GM12878 (cell line): ENCODE results near the gene ADGRG2. TPM values are rescaled to one million over a fixed set of nuclear protein-coding genes. Genes with fewer than 3 reads are reported as not detected.

ENCODE experiments used
- ATAC-seq: fragments of 200-7000 bp; cut with Tn5 transposase; 3 replicates; pipeline ENCODE4 v1.9.1; 2020; ENCODE audit warnings: mild to moderate bottlenecking, moderate library complexity
- BruUV-seq: library from RNA; stranded (reverse); fragments of 400-500 nt; replicated peaks from 2 replicates; lab custom pipeline; 2021; lab: Mats Ljungman, UMichigan
- CTCF ChIA-PET: fragments of 300-600 bp; sonication (Branson Sonifier 250); formaldehyde crosslinking; extraction: SDS; loops from one replicate; lab custom pipeline; 2021; ENCODE audit warnings: inconsistent platforms; lab: Yijun Ruan, JAX
- POLR2A ChIA-PET: fragments of 350-600 bp; formaldehyde crosslinking; extraction: SDS; loops from one replicate; lab custom pipeline; 2021; ENCODE audit warnings: inconsistent platforms; lab: Charles Lee
- RAD21 ChIA-PET: fragments of 300-600 bp; sonication (Branson Sonifier 250); formaldehyde crosslinking; loops from one replicate; lab custom pipeline; 2023; ENCODE audit warnings: antibody characterized with exemption; ENCODE audit not compliant: unreplicated experiment; lab: Charles Lee
- SMC1A ChIA-PET: fragments of 300-600 bp; sonication (Branson Sonifier 250); formaldehyde crosslinking; loops from one replicate; lab custom pipeline; 2023; ENCODE audit not compliant: unreplicated experiment, uncharacterized antibody; lab: Charles Lee
- DNase-seq: peaks from one replicate; pipeline ENCODE4 v3.0.0-alpha.2; 2011; ENCODE audit warnings: low read depth, low spot score
- FAIRE-seq: peaks from 3 replicates; lab custom pipeline; 2011; peaks lifted over from hg19 to GRCh38; lab: Jason Lieb, UNC
- H2AFZ ChIP-seq: 2 replicates; pipeline ENCODE4 v1.6.0; 2011; ENCODE audit warnings: low read depth, low read length, control low read depth; ENCODE audit not compliant: control insufficient read depth
- H3K27ac ChIP-seq: 2 replicates; pipeline ENCODE4 v1.5.1; 2011; ENCODE audit warnings: control low read depth; ENCODE audit not compliant: control insufficient read depth, insufficient read depth
- H3K27me3 ChIP-seq, 2 experiments: replicated peaks in 1 of 2; 2 replicates each; pipeline versions ENCODE4 v1.6.0 to v1.6.1; 2011; ENCODE audit warnings: low read length in 1 of 2; ENCODE audit not compliant: control insufficient read depth in 2 of 2, insufficient read depth in 2 of 2
- H3K36me3 ChIP-seq, 2 experiments: 2 replicates each; pipeline ENCODE4 v1.5.1; 2011; ENCODE audit warnings: low read length in 1 of 2; ENCODE audit not compliant: control insufficient read depth in 2 of 2, insufficient read depth in 2 of 2
- H3K4me1 ChIP-seq: 2 replicates; pipeline ENCODE4 v1.6.1; 2011; ENCODE audit warnings: mild to moderate bottlenecking, low read length, moderate library complexity, mixed read lengths; ENCODE audit not compliant: control insufficient read depth, insufficient read depth
- H3K4me2 ChIP-seq: 2 replicates; pipeline ENCODE4 v1.6.0; 2011; ENCODE audit warnings: control low read depth; ENCODE audit not compliant: control insufficient read depth, insufficient read depth
- H3K4me3 ChIP-seq: fragments of 200-600 bp; sonication (generic); 2 replicates; pipeline ENCODE4 v1.5.1; 2016
- H3K79me2 ChIP-seq: 2 replicates; pipeline ENCODE4 v1.6.0; 2011; ENCODE audit warnings: low read length; ENCODE audit not compliant: control insufficient read depth, insufficient read depth
- H3K9ac ChIP-seq: 2 replicates; pipeline ENCODE4 v1.8.0; 2011; ENCODE audit warnings: low read length, control low read depth, mixed read lengths; ENCODE audit not compliant: control insufficient read depth, insufficient read depth
- H3K9me3 ChIP-seq: replicated peaks from 3 replicates; pipeline ENCODE4 v1.5.1; 2011; ENCODE audit warnings: mild to moderate bottlenecking, low read length; ENCODE audit not compliant: control insufficient read depth, insufficient read depth
- H4K20me1 ChIP-seq: 2 replicates; pipeline ENCODE4 v1.6.0; 2011; ENCODE audit not compliant: control insufficient read depth, insufficient read depth
- BHLHE40 ChIP-seq, 2 experiments: fragments of 450-650 bp in 1 of 2; IDR thresholded peaks; 2 replicates each; pipeline ENCODE4 v1.6.1; 2011 to 2017; ENCODE audit warnings: low read depth in 2 of 2, borderline replicate concordance in 1 of 2, improper control_type of control experiment in 1 of 2, low read length in 1 of 2, mild to moderate bottlenecking in 1 of 2
- CHD2 ChIP-seq: IDR thresholded peaks from 2 replicates; pipeline ENCODE4 v1.6.1; 2011; ENCODE audit warnings: low read depth, low read length, improper control_type of control experiment, borderline replicate concordance
- IKZF1 ChIP-seq: fragments of 450-650 bp; conservative IDR thresholded peaks from 2 replicates; pipeline ENCODE4 v1.6.1; 2017; ENCODE audit warnings: antibody characterized with exemption, mild to moderate bottlenecking
- IKZF2 ChIP-seq, 2 experiments: fragments of 450-650 bp; IDR thresholded peaks; 2 replicates each; pipeline ENCODE4 v1.6.1; 2017; ENCODE audit warnings: mild to moderate bottlenecking in 2 of 2, moderate library complexity in 2 of 2
- KDM1A ChIP-seq: fragments of 200-600 bp; sonication (generic); IDR thresholded peaks from 2 replicates; pipeline ENCODE4 v1.6.1; 2016; ENCODE audit warnings: borderline replicate concordance
- KLF5 ChIP-seq: fragments of 450-650 bp; IDR thresholded peaks from 2 replicates; pipeline ENCODE4 v1.6.1; 2014; ENCODE audit warnings: mild to moderate bottlenecking; ENCODE audit not compliant: partially characterized antibody
- LARP7 ChIP-seq: fragments of 450-650 bp; IDR thresholded peaks from 2 replicates; pipeline ENCODE4 v1.6.1; 2017; ENCODE audit warnings: mild to moderate bottlenecking
- MEF2B ChIP-seq: fragments of 450-650 bp; IDR thresholded peaks from 2 replicates; pipeline ENCODE4 v1.6.1; 2018; ENCODE audit warnings: mild to moderate bottlenecking, moderate library complexity; ENCODE audit not compliant: partially characterized antibody, poor library complexity, severe bottlenecking
- RBBP5 ChIP-seq: fragments of 200-600 bp; sonication (generic); conservative IDR thresholded peaks from 2 replicates; pipeline ENCODE4 v1.6.1; 2016
- RUNX3 ChIP-seq: IDR thresholded peaks from 2 replicates; pipeline ENCODE4 v1.6.1; 2012; ENCODE audit warnings: low read length, inconsistent platforms
- SPI1 ChIP-seq: IDR thresholded peaks from 2 replicates; pipeline ENCODE4 v1.6.1; 2011; ENCODE audit warnings: low read depth, mild to moderate bottlenecking, low read length, moderate library complexity, borderline replicate concordance; ENCODE audit not compliant: insufficient read depth
- TCF3 ChIP-seq: IDR thresholded peaks from 2 replicates; pipeline ENCODE4 v1.6.1; 2012; ENCODE audit warnings: low read depth, mild to moderate bottlenecking, low read length, borderline replicate concordance; ENCODE audit not compliant: insufficient read depth
- YBX1 ChIP-seq: fragments of 450-650 bp; IDR thresholded peaks from 2 replicates; pipeline ENCODE4 v1.6.1; 2016; ENCODE audit warnings: antibody characterized with exemption
- ZBTB11 ChIP-seq: fragments of 450-650 bp; formaldehyde crosslinking; IDR thresholded peaks from 2 replicates; pipeline ENCODE4 v1.5.0; 2022; ENCODE audit warnings: mild to moderate bottlenecking, missing genetic modification characterization
- WGBS: methylation state at CpG from one replicate; pipeline ENCODE4 v1.1.6; 2016; ENCODE audit warnings: low lambda C conversion rate; ENCODE audit not compliant: insufficient replicate concordance, insufficient coverage; ENCODE audit errors: missing lambda C conversion rate; 5-methylcytosine and 5-hydroxymethylcytosine counted together
- in situ Hi-C: fragments of 300-500 bp; cut with MboI; formaldehyde crosslinking; loops from 9 replicates; pipeline ENCODE4 v1.14.3; 2018; ENCODE audit warnings: mixed read lengths
- intact Hi-C: fragments of 100-400 bp; cut with micrococcal nuclease; formaldehyde crosslinking; loops from one replicate; pipeline ENCODE4 v1.14.2; 2022; ENCODE audit not compliant: unreplicated experiment
- polyA plus RNA-seq, 11 experiments: library from polyadenylated mRNA; depleted of rRNA in 4 of 11; unstranded in 6 of 11; stranded (reverse) in 5 of 11; fragments of >200 nt; fragmentation: Nextera tagmentation in 4 of 11; fragmentation: Illumina TruSeq in 1 of 11; extraction: Ambion mirVana in 4 of 11; extraction: Trizol in 1 of 11; gene quantifications; 1 replicate in 1 of 11; 2 replicates in 10 of 11; pipeline versions ENCODE4 v1.2.1 to v1.2.3, GENCODE V29; 2011 to 2016; ENCODE audit warnings: inconsistent platforms in 2 of 11, missing spikeins in 2 of 11, low read depth in 1 of 11
- total RNA-seq, 4 experiments: library from RNA; depleted of rRNA in 3 of 4; stranded (reverse); fragments of >200 nt in 3 of 4; fragmentation: Illumina TruSeq in 1 of 4; extraction: Trizol in 1 of 4; gene quantifications; 2 replicates each; pipeline versions ENCODE4 v1.2.1 to v1.2.3, GENCODE V29; 2013 to 2021

The ADGRG2 gene
- total and polyA plus RNA-seq, 10 of the 15 experiments (the other 5 are each of a cell fraction or from before 2014, with no cell fraction given) = 0.02 to 0.29 (median 0.05) TPM; not detected in 5

DNA sequence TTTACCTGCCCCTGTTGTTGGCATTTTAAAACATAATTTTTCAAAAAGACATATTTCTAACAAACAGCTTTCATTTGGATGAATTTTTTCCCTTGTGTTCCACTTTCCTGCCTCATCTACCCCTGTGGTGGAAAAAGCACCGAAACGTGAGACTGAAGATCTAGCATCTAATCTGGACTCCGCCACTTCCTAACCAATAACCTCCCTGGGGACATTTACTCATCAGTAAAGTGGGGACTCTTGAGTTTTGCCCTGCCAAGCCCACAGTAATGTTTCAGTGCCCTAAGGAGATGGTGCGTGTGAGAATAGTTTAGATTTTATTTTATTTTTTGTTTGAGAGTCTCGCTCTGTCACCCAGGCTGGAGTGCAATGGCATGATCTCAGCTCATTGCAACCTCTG is 56.7 kb downstream of the ADGRG2 start:
- FAIRE-seq (no peak), DNase-seq (peak; percentile 25), ATAC-seq (peak; percentile 76)
- Histone ChIP-seq H3K4me2 (no peak overlapping the region), H3K9me3 (no peaks in the 10 kb centered on the region; the same call in 2 of the 3 replicates), H3K27me3 (no peaks in the 10 kb centered on the region), H3K4me3 (no peak overlapping the region), H3K4me1 (no peaks in the 10 kb centered on the region), H3K79me2 (no peaks in the 10 kb centered on the region), H4K20me1 (no peaks in the 10 kb centered on the region), H2AFZ (no peak overlapping the region), H3K9ac (no peak overlapping the region), H3K27ac (no peak overlapping the region), H3K36me3 (no peaks in the 10 kb centered on the region)
- ChIA-PET RAD21 (no interaction called here), POLR2A (no interaction called here), CTCF (no interaction called here), SMC1A (interaction anchor here (0.9 kb wide), 1 partner anchor 25 kb away, joined by 3 read pairs; no protein-coding TSS in a partner anchor)
- no peak for TF ChIP-seq SPI1
- no peak for TF ChIP-seq RBBP5
- TF ChIP-seq MEF2B = peak; percentile 49
- TF ChIP-seq BHLHE40 (IDR thresholded peaks at IDR 0.05; ENCODE audit: borderline replicate concordance in 1 of 2, low read depth in 2 of 2, low read length in 1 of 2) = peak; percentile 61 to 69; a peak in 3 of 4 replicates
- no peak for TF ChIP-seq YBX1
- under 1% methylated on average over 5 of the region's 5 CpGs for WGBS
- in situ Hi-C loops = no loop called here
- intact Hi-C loops = no loop called here
- BruUV-seq = no TSS peak

- intact Hi-C loops (no loop called here), in situ Hi-C loops (no loop called here)
- Histone ChIP-seq H3K4me3 (no peak overlapping the region), H3K27me3 (no peaks in the 10 kb centered on the region), H3K9me3 (no peaks in the 10 kb centered on the region; the same call in 2 of the 3 replicates), H3K27ac (no peak overlapping the region), H3K9ac (no peak overlapping the region), H3K79me2 (no peaks in the 10 kb centered on the region), H4K20me1 (no peaks in the 10 kb centered on the region), H2AFZ (no peak overlapping the region), H3K4me1 (no peaks in the 10 kb centered on the region), H3K36me3 (no peaks in the 10 kb centered on the region), H3K4me2 (no peak overlapping the region)
- peak; percentile 36 for ATAC-seq
- BruUV-seq = no TSS peak
- ChIA-PET SMC1A (no interaction called here), RAD21 (no interaction called here), POLR2A (no interaction called here), CTCF (no interaction called here)
- WGBS = 64% methylated on average over 6 of the region's 6 CpGs
- no peak for DNase-seq
- no peak for FAIRE-seq
- TF ChIP-seq IKZF2 (IDR thresholded peaks at IDR 0.05) (no peak), ZBTB11 (CRISPR knock-in tag) (no peak), LARP7 (no peak), KDM1A (no peak), TCF3 (no peak), IKZF1 (no peak), KLF5 (no peak), RUNX3 (no peak), CHD2 (no peak)
Measured at GRCh38 chrX:19064175-19064574, 58.1 kb downstream of the ADGRG2 start.
